ENCODE data around the gene GNAI3.

GNAI3 gene

DNA sequence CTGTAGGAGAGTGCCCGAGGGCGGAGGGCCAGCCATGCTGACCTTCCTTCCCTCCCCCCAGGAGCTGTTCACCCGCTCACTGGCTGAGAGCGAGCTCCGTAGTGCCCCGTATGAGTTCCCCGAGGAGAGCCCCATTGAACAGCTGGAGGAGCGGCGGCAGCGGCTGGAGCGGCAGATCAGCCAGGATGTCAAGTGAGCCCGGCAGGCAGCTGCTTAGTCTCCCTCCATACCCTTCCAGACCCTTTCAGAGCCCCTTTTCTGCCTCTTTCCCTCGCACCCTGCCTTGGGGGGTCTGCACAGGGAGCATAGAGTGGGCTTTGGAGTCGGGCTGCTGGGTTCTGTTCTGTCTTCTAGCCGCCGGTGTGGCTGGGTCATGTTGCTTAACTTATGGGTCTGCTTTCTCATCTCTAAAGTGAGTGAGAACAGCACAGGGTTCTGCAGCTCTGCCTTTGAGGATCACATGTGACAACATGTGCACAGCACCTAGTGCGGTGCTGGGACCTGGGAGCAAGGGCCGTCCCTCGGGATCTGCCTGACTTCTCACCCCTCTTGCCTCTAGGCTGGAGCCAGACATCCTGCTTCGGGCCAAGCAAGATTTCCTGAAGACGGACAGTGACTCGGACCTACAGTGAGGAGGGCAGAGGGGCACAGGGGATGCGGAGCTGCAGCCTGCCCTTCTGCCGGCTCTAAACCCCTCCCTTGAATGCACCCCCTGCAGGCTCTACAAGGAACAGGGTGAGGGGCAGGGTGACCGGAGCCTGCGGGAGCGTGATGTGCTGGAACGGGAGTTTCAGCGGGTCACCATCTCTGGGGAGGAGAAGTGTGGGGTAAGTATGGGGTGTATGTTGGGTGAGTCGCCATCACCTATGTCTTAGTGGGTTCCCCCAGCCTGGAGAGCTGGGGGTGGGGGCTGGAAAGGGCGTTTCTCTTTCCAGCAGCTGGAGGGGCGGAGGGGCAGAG, 77.5 kb downstream of the GNAI3 start:
- TF ChIP-seq TEAD4 (IDR thresholded peaks at IDR 0.05) (no peak), RAD21 (IDR thresholded peaks at IDR 0.05; ENCODE audit: low read depth) (no peak), EP300 (IDR thresholded peaks at IDR 0.05; ENCODE audit: borderline replicate concordance) (no peak), NFIC (IDR thresholded peaks at IDR 0.05) (no peak), CREB1 (IDR thresholded peaks at IDR 0.05; ENCODE audit: low read depth) (no peak), TAF1 (IDR thresholded peaks at IDR 0.05; ENCODE audit: low read depth) (no peak), EGR1 (IDR thresholded peaks at IDR 0.05) (no peak), ZBTB7A (IDR thresholded peaks at IDR 0.05; ENCODE audit: low read depth) (no peak), FOXM1 (IDR thresholded peaks at IDR 0.05; ENCODE audit: borderline replicate concordance, low read depth) (no peak), YY1 (IDR thresholded peaks at IDR 0.05; ENCODE audit: low read depth) (no peak), TCF12 (IDR thresholded peaks at IDR 0.05; ENCODE audit: low read depth) (no peak), CEBPB (IDR thresholded peaks at IDR 0.05) (no peak)
- TF ChIP-seq, protein P1, sequence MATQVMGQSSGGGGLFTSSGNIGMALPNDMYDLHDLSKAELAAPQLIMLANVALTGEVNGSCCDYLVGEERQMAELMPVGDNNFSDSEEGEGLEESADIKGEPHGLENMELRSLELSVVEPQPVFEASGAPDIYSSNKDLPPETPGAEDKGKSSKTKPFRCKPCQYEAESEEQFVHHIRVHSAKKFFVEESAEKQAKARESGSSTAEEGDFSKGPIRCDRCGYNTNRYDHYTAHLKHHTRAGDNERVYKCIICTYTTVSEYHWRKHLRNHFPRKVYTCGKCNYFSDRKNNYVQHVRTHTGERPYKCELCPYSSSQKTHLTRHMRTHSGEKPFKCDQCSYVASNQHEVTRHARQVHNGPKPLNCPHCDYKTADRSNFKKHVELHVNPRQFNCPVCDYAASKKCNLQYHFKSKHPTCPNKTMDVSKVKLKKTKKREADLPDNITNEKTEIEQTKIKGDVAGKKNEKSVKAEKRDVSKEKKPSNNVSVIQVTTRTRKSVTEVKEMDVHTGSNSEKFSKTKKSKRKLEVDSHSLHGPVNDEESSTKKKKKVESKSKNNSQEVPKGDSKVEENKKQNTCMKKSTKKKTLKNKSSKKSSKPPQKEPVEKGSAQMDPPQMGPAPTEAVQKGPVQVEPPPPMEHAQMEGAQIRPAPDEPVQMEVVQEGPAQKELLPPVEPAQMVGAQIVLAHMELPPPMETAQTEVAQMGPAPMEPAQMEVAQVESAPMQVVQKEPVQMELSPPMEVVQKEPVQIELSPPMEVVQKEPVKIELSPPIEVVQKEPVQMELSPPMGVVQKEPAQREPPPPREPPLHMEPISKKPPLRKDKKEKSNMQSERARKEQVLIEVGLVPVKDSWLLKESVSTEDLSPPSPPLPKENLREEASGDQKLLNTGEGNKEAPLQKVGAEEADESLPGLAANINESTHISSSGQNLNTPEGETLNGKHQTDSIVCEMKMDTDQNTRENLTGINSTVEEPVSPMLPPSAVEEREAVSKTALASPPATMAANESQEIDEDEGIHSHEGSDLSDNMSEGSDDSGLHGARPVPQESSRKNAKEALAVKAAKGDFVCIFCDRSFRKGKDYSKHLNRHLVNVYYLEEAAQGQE (IDR thresholded peaks at IDR 0.05; ENCODE audit: low read depth) = no peak
- TF ChIP-seq, protein P2, sequence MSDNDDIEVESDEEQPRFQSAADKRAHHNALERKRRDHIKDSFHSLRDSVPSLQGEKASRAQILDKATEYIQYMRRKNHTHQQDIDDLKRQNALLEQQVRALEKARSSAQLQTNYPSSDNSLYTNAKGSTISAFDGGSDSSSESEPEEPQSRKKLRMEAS (IDR thresholded peaks at IDR 0.05) = no peak
- TF ChIP-seq, protein P3, sequence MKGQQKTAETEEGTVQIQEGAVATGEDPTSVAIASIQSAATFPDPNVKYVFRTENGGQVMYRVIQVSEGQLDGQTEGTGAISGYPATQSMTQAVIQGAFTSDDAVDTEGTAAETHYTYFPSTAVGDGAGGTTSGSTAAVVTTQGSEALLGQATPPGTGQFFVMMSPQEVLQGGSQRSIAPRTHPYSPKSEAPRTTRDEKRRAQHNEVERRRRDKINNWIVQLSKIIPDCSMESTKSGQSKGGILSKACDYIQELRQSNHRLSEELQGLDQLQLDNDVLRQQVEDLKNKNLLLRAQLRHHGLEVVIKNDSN (IDR thresholded peaks at IDR 0.05) = no peak

DNA sequence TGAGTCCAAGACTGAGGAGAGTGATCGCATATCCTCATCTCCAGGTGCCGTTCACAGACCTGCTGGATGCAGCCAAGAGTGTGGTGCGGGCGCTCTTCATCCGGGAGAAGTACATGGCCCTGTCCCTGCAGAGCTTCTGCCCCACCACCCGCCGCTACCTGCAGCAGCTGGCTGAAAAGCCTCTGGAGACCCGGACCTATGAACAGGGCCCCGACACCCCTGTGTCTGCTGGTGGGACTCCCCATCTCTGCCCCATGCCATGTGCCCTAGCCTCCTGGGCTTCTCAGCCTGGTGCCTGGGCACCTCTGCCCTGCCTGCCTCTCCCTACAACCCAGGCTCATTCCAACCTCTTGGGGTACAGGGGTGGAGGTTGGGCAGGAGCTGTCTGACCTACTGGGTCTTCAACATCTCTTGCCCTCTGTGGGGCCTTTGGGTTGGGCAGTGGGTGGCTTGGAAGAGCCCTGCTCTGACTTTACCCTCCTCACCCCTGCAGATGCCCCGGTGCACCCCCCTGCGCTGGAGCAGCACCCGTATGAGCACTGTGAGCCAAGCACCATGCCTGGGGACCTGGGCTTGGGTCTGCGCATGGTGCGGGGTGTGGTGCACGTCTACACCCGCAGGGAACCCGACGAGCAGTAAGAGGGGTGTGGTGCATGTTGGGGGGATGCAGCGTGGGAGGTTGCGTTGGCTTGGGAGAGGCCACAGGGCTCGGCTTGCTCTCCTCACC, 78.4 kb downstream of the GNAI3 start:
- TF ChIP-seq CEBPB (IDR thresholded peaks at IDR 0.05) = no peak
- TF ChIP-seq, protein P1 (IDR thresholded peaks at IDR 0.05; ENCODE audit: low read depth) = no peak
- TF ChIP-seq CREB1 (IDR thresholded peaks at IDR 0.05; ENCODE audit: low read depth) = no peak
- no peak for TF ChIP-seq TAF1 (IDR thresholded peaks at IDR 0.05; ENCODE audit: low read depth)
- TF ChIP-seq, protein P3 (IDR thresholded peaks at IDR 0.05) = no peak
- TF ChIP-seq EGR1 (IDR thresholded peaks at IDR 0.05) = no peak
- no peak for TF ChIP-seq FOXM1 (IDR thresholded peaks at IDR 0.05; ENCODE audit: borderline replicate concordance, low read depth)
- no peak for TF ChIP-seq TCF12 (IDR thresholded peaks at IDR 0.05; ENCODE audit: low read depth)
- TF ChIP-seq TEAD4 (IDR thresholded peaks at IDR 0.05) = no peak
- no peak for TF ChIP-seq NFIC (IDR thresholded peaks at IDR 0.05)
- TF ChIP-seq, protein P2 (IDR thresholded peaks at IDR 0.05) = no peak
- no peak for TF ChIP-seq YY1 (IDR thresholded peaks at IDR 0.05; ENCODE audit: low read depth)
- no peak for TF ChIP-seq RAD21 (IDR thresholded peaks at IDR 0.05; ENCODE audit: low read depth)

DNA sequence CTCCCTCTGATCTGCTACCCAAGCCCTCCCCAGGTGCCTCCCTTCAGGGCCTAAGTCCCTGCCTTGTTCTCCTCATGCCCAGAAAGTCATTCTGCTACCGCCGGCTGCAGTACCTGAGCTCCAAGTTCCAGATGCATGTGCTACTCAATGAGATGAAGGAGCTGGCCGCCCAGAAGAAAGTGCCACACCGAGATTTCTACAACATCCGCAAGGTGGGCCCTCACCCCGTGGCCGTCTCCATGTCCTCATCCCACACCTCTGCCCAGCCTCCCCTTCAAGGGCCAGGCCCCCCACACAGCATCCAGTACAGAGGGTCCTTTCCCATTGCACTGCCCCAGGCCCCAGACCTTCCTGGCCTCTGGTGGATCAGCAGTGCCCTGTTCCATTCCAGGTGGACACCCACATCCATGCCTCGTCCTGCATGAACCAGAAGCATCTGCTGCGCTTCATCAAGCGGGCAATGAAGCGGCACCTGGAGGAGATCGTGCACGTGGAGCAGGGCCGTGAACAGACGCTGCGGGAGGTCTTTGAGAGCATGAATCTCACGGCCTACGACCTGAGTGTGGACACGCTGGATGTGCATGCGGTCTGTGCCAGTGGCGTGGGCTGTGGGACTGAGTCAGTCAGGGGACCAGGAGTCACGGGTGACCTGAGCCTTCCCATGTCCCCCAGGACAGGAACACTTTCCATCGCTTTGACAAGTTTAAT, 79.4 kb downstream of the GNAI3 start:
- TF ChIP-seq EGR1 (IDR thresholded peaks at IDR 0.05) = no peak
- TF ChIP-seq YY1 (IDR thresholded peaks at IDR 0.05; ENCODE audit: low read depth) = no peak
- no peak for TF ChIP-seq NFIC (IDR thresholded peaks at IDR 0.05)
- TF ChIP-seq, protein P3 (IDR thresholded peaks at IDR 0.05) = no peak
- no peak for TF ChIP-seq TAF1 (IDR thresholded peaks at IDR 0.05; ENCODE audit: low read depth)
- TF ChIP-seq CEBPB (IDR thresholded peaks at IDR 0.05) = no peak
- TF ChIP-seq, protein P1 (IDR thresholded peaks at IDR 0.05; ENCODE audit: low read depth) = no peak
- TF ChIP-seq RAD21 (IDR thresholded peaks at IDR 0.05; ENCODE audit: low read depth) = no peak
- no peak for TF ChIP-seq TEAD4 (IDR thresholded peaks at IDR 0.05)
- no peak for TF ChIP-seq CREB1 (IDR thresholded peaks at IDR 0.05; ENCODE audit: low read depth)

Measured in Ishikawa (cell line).